ENCODE data around the gene TBC1D22A.
"Not testable (repeated sequence)": the region's sequence is repeated elsewhere in the genome, so short reads cannot be mapped to it uniquely, and the experiment has no call there.

TBC1D22A gene

DNA sequence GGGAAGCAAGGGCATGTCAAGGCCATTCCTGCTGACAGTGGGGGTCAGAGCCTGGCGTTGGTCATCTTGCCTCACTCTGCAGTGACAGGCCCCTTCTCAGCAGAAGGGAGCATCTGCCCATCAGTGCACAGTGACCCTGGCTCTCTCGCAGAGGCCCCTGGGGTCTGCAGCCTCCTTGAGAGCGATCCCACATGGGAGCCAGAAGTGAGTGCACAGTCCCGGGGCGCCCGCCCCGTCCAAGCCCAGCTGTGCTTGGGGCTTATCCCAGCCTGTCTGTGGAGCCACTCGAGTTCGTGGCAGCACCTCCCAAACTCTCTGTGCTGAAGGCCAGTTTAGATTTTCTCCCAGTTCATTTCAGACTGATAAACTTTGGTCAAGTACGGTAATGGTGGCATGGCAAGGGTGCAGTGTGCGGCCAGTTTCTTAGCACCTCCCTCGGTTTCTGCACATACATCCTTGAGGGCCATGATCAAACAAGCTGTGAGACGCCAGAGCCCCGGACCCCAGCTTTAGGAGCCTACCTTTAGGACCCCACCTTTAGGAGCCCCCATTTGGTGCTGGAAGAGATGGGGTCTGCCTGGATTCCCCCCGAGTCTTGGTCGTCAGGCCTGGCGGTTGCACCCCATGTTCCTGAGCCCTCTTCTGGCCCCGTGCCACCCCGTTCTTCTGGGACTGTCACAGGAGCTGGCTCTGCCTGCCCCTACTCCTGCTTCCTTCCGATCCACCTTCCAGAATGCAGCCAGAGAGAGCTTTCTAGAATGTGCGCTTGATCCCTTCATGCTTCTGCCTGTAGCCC, 369.4 kb downstream of the TBC1D22A start:
- no peak for DNase-seq

DNA sequence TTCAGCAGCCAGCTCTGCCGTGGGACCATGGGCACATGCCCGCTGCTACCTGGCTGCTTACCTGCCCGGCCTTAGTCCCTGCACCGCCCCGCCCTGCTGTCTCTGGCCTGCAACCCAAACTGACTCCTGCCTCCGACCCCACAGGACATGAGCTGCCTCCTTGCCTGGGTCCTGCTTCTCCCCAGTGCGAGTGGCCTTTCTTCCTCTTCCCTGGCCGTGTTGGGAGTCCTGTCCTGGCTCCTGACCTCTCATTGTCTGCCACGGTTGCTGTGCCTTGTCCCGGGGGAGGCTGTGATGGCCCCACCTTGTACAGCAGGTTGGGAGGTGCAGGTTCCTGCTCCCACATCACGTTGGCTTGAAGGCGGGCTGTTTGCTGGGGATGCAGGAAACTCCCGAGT, 370.0 kb downstream of the TBC1D22A start:
- no peak for DNase-seq

DNA sequence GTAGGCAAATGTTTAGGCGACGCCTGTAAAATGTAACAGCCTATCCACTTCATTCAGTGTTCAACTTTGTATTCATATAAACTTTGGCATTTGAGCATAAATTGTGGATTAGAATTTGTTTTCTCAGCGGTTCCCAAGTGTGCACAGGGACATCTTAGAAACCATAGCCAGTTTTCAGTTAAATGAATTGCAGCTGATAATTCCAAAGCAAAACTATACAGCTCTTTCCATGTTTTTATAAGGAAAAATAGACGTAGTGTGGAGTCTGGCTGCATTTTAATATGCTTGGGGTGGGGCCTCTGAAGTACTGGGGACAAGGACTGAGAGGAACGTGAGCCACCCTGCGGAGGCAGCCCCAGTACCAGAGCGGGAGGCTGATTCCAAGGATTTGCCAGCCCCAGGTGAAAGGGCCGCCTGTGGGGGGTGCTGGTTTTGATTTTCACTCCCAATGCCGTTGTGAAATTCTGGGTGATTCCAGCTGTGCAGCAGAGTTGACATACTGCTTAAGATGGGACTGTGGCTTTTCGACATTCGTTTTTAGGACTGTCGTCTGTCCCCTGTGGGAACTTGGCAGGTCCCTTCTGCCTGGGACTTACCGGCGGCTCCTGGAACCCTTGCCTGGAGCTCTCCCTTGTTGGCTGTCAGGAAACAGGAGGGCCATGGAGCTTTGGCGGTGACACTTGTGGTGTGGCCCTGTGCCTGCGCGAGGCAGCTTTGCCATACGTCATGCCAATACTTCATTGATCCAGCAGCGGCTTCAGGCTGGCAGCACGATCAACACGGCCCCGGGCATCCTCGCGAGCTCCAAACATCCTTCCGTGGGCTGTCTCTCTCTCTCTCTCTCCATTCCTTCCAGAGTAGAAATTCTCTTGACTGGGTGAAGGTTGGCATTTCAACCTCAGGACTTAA, 370.9 kb downstream of the TBC1D22A start:
- no peak for DNase-seq

DNA sequence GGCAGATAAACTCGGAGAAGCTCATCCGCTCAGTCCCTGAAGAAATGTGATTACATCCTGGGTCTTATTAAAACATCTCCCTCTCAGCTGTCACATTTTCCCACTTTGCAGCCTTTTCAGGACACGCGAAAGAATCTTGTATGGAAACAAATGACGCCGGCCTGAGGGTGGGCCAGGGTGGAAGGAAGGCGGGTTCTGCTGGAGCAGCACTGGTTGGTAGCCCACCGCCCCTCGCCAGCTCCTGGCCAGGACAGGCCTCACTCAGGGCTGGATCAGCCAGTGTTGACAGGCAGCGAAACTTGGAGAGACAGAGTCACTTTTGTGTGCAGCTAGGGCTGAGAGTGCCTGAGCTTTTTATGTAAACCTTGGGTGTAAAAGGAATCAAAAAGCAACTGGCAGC, 371.8 kb downstream of the TBC1D22A start:
- DNase-seq: no peak

DNA sequence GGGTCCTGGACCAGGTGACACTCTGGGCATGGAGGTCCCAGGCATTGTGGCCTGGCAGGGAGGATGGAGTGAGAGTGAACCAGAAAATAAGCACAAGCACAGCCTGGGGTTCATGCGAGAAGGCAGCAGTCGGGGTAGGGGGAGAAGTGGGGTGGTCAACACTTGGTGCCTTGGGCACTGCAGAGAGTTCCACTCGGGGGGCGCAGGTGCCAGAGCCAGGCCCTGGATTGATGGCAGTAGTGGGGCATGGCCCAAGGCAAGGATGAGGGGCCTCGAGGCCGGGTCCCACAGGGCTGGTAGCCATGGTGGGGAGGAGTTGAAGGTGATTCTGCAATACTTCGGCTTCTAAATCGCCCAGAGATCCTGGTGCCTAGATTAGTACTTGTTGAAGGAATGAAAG, 372.9 kb downstream of the TBC1D22A start:
- DNase-seq: no peak

DNA sequence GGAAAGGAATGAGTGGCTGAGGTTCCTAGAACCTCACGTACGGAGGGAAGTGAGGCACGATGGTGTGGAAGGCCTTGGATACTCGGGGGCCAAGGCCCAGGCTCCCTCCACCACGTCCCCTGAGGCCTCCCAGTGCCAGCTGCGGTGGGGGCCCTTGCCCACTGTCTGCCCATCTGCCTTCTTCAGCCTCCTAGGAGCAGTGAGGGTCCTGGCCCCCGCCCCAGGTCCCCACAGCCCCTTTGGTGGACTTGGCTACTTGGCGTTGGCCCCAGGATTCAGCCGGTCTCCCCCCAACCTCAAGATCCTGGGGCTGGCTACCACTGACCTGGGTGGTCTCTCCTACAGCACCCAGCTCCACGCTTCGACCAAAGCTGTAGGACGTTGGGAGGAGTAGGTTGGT, 373.6 kb downstream of the TBC1D22A start:
- no peak for DNase-seq

DNA sequence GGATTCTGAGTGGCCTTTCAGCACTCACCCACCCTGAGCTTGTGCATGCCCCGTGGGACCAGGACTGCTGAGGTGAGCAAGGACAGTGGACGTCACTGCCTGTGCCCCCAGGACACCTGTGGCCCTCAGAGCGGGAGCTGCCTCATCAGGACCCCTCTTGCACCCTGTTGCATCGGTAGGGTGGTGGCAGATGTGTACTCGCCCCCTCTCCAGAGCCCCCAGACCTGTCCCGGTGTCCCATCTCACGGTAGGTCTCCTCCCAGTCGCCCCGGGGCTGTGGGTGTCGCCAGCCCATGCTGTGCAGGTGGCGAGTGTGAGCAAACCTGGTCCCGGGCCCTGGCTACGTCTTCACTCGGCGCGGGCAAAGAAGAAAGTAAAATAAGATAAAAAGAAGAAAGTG, 374.2 kb downstream of the TBC1D22A start:
- no peak for DNase-seq

DNA sequence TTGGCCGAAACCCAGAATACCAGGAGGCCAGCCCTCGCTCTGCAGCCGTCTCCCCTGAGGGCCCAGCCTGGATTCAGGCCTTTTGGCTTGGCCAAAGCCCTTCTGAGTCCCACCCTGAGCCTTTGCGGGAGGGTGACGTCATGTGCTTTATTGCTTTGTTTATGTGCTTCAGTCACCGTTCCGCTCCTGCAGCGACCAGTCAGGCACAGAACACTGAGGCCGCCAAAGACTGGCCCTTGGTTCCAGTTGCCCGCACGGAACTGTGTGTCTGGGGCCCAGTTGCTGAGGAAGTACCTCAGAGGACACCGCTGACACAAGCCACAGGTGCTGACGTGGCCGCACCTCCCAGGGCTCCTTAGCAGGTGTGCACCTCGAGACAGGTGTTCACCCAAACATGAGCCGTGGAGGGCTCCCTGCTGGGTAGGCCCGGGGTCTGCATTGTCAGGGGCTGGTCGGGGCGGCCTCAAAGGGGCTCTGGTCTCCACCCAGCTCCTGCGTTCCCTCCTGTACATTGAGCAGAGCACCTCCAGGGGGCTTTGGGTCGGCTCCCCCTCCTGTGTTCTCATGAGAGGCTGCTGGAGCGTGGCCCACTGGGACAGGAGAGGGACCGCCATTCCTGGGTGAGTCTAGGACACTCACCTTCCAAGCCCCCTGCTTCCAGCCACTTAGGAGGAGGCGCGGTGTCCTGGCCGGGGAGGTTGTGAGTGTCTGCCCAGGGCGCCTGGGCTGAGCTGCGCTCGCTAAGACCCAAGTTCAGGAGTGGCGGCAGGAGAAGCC, 376.8 kb downstream of the TBC1D22A start:
- DNase-seq: no peak

DNA sequence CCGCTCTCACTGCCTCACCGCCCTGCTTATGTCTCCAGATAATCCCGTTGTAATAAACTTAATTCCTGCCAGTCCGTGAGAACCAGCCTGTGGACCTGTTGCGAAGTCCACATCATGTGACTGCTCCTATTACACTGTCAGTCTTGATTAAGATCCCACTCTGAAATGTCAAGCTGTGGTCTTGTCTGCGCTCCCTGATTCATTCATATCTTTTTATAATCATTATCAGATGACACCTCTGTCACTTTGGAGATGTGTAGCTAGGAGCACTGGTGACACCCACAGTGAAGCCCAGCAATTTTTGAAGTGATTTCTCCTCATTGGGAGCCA, 377.3 kb downstream of the TBC1D22A start:
- no peak for DNase-seq

DNA sequence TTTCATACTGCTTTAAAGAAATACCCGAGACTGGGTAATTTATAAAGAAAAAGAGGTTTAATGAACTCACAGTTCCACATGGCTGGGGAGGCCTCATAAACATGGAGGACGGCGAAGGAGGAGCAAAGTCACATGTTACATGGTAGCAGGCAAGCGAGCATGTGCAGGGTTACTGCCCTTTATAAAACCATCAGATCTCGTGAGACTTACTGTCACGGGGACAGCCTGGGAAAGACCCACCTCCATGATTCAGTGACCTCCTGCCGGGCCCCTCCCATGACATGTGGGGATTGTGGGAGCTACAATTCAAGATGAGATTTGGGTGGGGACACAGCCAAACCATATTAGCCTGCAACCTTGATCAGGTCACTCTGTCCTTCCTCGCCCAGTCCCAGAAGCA, 378.5 kb downstream of the TBC1D22A start:
- not testable (repeated sequence) for DNase-seq

DNA sequence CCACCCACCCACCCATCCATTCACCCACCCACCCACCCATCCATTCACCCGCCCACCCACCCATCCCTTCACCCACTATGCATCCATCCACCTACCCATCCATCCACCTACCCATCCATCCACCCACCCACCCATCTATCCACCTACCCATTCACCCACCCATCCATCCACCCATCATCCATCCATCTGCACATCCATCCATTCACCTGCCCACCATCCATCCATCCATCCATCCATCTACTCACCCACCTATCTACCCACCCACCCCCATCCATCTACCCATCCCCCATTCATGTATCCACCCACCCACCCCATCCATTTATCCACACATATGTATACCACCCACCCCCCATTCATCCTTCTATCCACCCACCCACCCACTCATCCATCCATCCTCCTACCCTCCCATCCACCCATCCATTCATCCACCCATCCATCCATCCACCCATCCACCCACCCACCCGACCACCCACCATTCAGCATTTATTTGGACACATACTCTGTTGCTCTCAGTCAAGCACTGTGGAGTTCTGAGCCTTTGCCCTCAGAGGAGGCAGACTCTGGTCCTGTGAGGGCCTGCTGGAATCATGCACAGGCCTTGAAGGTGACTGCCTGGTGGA, 380.1 kb downstream of the TBC1D22A start:
- no peak for DNase-seq

DNA sequence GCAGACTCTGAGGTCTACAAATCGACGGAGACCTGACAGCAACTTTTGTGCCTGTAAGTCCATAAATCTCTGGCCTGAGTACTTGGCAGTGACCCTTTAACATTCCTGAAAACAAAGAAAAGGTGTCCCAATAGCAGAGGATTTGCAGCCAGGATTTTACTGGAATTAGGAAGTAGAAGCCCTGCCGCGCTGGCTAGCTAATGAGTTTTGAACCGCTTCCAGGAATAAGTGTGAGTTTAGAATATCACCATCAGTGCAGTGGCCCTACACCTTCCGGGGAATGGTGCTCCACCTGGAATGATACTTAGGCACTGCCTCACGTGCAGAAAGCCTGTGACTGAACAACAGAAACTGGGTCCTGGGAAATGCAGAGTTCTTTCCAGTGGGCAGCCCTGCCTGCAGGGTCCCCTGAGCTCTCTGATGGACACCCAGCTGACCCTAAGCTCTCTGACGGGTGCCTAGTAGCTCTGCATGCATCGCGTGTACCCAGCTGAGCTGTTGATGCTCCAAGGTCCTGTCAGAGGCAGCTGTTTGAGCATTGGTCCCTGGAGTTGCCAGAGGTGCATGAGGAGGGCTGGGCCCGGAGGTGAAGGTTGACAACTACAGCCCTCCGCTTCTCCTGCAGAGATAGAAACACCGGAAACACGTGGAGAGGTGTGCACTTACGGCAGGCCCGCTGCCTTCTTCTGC, 380.9 kb downstream of the TBC1D22A start:
- DNase-seq: no peak

DNA sequence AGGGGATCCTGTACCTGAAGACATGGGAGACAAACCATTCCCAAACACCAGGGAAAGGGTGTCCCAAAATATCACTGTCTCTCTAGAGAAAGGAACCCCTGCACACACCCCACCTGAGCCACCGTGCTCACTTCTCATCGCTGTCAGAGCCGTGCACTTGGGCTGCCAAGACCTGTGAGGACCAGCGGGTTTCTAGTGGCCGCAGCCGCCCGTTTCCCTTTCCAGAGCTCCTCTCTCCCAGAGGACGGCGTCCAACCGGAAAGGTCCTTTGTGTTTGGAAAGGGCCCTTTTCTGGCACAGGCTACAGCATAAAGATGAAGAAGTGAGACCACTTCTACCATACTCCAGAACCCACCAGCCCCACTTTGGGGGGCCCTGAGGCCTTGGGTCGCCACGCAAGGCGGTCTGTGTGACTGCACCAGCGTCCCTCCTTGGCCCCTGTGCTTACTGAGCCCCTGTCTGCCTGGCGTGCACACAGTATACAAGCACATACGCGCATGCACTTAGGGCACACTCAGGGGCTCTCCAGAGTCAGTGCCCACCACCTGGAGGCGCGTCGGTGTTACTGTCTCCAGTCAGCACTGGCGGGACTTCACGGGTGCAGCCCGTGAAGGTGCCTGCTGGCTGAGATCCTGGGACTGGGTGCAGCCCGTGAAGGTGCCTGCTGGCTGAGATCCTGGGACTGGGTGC, 381.8 kb downstream of the TBC1D22A start:
- DNase-seq: no peak

DNA sequence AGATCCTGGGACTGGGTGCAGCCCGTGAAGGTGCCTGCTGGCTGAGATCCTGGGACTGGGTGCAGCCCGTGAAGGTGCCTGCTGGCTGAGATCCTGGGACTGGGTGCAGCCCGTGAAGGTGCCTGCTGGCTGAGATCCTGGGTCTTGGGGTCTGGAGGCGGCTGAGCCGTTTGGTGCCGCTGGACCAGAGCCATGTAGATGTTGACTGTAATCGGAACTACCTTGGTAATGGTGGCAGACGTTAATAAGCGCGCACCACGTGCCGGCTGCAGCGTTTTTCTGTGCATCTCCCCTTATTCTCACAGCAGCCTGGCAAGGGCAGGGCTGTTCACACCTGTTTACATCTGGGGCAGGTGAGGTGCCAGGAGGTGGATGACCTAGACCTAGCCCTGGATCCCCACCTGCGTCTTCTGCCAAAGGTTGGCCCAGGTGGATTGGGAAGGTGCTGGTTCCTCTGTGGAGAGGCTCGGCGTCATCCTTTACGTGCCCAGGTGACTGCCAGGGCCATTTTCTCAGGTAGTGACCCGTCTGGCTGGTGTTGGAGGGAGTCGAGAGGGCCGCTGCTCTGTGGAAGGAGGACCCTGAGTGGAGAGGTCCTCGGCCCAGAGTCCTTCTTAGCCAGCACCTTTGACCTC, 382.5 kb downstream of the TBC1D22A start:
- no peak for DNase-seq

DNA sequence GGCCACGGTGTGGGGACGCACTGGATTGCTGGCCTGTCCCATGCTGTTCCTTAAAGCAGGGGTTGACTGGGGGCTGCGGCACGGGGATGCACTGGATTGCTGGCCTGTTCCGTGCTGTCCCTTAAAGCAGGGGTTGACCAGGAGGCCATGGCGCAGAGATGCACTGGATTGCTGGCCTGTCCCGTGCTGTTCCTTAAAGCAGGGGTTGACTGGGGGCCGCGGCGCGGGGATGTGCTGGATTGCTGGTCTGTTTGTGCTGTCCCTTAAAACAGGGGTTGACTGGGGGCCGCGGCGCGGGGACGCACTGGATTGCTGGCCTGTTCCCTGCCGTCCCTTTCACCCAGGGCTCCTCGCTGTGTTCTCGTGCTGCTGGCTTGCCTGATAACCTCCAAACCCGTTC, 383.4 kb downstream of the TBC1D22A start:
- no peak for DNase-seq

DNA sequence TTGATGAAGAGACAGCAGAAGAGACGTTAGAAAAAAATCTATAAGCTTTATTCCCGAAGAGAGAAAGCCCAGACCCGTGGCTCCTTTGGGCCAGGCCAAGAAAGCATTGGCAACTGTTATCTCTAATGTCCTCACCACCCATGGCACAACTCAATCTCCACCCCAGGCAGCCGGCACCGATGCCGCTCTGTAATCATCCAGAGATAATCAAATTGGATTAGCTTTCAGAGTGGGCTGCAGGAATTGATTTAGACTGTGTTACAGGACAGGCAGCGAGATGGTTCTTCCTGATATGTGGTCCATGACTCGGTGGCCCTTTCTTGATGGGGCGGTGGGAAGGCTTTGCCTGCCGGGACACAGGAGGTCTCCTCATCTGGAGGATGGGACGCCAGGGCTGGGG, 383.9 kb downstream of the TBC1D22A start:
- no peak for DNase-seq

DNA sequence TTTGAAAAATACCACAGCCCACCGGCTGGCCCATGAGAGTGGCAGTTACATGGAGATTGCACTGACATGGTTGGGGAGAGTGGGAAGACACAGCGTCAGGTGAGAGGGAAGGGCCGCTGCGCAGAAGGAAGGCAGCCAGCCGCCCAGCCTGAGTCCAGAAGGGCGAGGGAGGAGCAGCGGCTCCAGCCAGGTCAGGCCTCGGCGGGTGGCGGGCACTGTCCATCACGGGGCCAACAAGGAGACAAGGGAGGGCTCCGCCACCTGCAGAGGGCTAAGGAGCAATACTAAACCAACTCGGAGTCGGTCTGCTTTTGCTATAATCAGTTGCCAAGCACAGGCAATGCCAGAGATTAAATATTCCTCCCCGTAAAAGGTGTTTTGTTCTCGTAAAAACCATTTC, 384.5 kb downstream of the TBC1D22A start:
- DNase-seq: no peak

DNA sequence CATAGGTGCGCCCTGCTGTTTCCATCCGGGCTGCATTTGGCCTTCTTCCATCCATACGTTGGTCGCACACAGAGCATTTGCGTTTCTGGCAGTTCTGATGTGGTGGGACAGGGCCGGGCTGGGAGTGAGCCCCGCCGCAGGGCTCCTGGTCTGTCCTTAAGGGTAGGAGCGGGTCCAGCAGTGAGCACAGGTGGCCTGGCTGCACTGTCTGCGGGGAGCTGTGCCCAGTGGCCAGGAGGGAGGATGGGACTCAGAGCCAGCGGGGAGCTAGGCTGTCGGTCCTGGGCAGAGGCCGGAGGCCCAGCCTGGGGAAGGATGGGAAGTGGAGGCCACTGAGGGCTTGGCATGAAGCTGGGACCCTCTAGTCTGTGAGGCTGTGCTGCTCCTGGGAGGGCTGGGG, 385.1 kb downstream of the TBC1D22A start:
- DNase-seq: no peak

DNA sequence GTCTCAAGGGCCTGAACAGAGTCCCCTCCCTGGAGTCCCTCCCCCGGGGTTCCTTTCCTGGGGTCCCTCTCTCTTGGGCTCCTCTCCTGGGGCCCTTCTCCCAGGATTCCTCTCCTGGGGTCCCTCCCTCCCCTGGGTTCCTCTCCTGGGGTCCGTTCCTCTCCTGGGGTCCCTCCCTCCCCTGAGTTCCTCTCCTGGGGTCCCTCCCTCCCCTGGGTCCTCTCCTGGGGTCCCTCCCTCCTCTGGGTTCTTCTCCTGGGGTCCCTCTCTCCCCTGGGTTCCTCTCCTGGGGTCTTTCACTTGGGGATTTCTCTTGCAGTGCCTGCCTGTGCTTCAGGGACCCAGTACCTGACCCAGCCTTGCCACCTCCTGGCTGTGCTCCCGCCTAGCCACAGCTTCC, 386.1 kb downstream of the TBC1D22A start:
- DNase-seq: no peak

DNA sequence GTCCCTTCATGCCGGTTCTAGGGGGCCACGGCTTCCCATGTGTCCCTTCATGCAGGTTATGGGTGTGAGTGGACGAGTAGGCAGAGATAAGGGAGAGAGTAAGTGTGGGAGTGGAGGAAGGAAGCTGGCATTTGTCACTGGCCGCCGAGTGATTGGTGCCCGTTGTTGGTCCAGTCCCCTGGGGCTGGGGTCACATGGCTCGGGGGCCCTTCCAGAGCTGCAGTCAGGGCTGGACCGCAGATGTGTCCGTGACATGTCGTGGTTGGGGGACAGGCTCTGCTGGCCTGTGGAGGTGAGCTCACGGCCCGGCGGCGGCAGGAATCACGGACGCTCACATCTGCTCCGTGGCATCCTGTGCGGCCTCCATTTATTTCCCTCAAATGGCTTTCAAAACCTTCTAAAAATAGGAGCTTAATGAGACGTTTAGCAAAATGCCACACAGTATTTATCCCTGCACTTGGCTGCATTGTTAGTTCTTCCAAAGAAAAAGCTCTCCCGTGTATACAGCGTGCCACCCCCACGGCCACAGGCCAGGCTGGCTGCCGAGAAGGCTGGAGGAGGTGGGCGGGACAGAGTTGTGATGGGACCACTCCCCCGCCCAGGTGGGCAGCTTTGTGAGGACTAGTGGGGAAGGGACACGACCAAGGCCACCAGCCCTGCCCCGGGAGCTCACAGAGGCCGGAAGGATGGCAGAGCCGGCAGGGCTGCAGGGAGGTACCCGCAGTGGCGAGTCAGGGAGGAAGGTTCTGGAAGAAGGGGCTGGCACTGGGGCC, 386.7 kb downstream of the TBC1D22A start:
- no peak for DNase-seq

DNA sequence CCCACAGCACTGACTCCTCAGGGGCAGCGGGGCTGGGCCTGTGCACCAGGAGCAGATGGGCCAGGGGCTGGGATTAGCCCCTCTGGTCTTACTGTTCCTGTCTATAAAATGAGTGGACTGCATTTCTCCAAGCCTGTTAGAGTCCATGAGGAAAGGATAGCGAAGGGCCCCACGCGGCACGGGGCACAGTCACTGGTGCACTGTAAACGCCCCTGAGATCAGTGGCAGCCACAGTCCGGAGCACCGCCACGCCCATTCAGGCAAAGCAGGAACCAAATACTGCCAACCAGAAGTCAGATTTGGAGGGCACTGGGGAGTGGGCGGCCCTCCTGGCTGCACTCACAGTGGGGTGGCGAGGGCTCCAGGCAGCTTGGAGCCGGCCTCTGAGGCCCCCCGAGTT, 387.5 kb downstream of the TBC1D22A start:
- no peak for DNase-seq
